TTC549 (cell line): ENCODE measurements around the gene SAMD3.
"Not testable (repeated sequence)": the region's sequence is repeated elsewhere in the genome, so short reads cannot be mapped to it uniquely, and the experiment has no call there.

ENCODE experiments used
- FAIRE-seq: peaks from 2 replicates; lab custom pipeline; 2012; peaks lifted over from hg19 to GRCh38; lab: Jason Lieb, UNC

The SAMD3 gene

DNA sequence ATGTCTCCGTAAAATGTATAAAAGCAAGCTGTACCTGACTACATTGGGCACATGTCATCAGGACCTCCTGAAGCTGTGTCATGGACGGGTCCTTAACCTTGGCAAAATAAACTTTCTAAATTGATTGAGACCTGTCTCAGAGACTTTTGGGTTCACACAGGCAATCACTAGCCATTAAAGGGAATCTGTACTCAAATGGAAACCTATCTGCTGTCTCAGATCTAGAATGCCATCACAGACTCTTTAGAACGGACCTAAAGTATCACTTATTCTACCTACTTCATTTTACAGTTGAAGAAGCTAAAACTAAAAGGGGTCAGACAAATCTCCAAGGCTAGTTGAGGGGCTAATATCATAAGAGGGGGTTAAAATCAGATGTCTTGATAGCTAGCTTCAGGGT lies 11.1 kb downstream of the SAMD3 start:
- FAIRE-seq, result no peak

DNA sequence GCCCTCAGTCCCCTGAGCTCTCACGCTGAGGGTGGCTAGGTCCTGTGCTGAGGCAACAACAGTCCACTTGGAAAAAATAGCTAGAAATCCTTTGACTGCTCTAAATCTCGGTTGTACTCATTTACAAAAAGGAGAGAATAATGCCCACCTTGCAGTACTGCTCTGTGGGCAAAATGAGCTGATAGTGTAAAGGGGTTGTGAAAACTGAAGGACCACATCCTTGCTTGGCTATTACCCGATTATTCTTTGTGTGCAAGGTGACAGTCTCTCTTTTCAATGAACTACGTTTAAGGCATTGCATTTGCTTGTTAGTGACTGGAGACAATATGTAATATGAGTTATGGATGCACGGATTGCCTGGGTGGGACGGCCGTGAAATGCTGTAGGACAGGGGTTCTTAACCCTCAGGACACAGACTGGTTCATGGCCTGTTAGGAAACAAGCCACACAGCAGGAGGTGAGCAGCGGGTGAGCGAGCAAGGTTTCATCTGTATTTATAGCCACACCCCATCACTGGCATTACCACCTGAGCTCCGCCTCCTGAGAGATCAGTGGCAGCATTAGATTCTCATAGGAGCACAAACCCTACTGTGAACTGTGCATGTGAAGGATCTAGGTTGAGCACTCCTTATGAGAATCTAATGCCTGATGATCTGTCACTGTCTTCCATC lies 14.6 kb downstream of the SAMD3 start:
- no peak for FAIRE-seq

GRCh38 chr6:130206479-130206878 lies 16.3 kb downstream of the SAMD3 start:
- no peak for FAIRE-seq

DNA sequence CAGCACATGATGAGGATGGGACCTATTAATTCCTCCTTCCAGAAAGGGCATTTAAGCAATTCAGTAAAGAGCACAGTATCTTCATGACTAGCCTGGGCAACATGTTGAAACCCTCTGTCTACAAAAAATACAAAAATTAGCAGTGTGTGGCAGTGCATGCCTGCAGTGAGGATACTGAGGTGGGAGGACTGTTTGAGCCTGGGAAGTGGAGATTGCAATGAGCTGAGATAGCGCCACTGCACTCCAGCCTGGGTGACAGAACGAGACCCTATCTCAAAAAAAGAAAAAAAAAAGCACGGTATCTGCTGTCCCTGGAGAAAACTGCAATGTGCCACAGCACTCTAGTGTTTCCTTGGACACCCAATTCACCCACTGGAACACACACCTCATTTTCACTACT lies 18.4 kb downstream of the SAMD3 start:
- no peak for FAIRE-seq

GRCh38 chr6:130203370-130203769 lies 19.4 kb downstream of the SAMD3 start:
- no peak for FAIRE-seq

GRCh38 chr6:130202782-130203181 lies 20.0 kb downstream of the SAMD3 start:
- FAIRE-seq, result no peak

DNA sequence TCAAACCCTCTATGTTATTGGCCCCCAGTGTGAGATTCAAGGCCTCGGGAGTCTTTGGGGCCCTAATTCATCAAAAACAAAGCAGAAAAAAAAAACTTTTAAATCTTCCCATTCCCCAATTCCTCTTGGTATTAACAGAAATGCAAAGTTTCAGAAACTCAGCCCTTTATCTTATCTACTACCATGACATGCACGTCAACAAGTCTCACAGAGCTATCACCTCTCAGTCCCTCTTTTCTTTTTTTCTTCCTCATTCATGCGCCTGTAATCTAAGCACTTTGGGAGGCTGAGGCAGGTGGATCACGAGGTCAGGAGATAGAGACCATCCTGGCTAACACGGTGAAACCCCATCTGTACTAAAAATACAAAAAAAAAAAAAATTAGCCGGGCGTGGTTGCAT lies 22.7 kb downstream of the SAMD3 start:
- no peak for FAIRE-seq

DNA sequence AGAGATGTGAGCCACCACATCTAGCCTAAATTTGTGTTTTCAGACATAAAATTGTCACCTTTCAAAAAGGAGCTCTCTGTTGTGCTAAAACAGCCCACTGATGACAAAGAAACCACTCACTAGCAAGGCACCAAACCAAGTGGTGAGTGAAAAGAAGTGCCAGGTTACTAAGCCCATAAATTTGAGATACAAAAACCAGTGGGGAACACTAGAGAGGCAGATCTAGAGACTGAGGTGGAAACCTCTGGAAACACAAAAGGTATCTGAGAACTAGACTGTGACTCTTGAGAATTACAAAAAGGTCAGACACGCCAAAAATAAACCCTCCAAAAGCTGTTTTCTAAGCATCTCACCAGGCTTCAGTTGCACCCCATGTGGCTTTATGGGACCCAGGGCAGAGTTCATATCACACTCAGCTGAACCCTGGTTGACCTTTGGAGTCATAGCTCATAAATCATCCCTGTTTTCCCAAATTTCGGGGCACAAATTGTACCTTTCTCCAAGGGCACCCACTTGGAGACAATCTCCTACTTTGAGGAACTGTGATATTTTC lies 24.2 kb downstream of the SAMD3 start:
- no peak for FAIRE-seq

DNA sequence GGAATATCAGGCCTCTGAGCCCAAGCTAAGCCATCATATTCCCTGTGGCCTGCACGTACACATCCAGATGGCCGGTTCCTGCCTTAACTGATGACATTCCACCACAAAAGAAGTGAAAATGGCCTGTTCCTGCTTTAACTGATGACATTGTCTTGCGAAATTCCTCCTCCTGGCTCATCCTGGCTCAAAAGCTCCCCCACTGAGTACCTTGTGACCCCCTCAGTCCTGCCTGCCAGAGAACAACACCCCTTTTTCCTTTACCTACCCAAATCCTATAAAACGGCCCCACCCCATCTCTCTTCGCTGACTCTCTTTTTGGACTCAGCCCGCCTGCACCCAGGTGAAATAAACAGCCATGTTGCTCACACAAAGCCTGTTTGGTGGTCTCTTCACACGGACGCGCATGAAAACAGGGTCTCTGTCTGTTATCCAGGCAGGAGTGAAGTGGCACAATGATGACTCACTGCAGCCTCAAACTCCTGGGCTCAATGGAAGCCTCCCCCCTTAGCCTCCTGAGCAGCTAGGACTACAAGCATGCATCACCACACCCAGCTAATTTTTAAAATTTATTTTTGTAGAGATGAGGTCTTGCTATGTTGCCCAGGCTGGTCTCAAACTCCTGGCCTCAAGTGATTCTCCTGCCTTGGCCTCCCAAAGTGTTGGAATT lies 24.8 kb downstream of the SAMD3 start:
- FAIRE-seq, result not testable (repeated sequence)

GRCh38 chr6:130194434-130194833 lies 28.3 kb downstream of the SAMD3 start:
- FAIRE-seq, result not testable (repeated sequence)

- FAIRE-seq, result no peak
Measured at GRCh38 chr6:130190701-130191690, 31.8 kb downstream of the SAMD3 start.

- no peak for FAIRE-seq
Measured at GRCh38 chr6:130189531-130190397, 33.0 kb downstream of the SAMD3 start.

- no peak for FAIRE-seq
Measured at GRCh38 chr6:130188207-130188899, 34.4 kb downstream of the SAMD3 start.

DNA sequence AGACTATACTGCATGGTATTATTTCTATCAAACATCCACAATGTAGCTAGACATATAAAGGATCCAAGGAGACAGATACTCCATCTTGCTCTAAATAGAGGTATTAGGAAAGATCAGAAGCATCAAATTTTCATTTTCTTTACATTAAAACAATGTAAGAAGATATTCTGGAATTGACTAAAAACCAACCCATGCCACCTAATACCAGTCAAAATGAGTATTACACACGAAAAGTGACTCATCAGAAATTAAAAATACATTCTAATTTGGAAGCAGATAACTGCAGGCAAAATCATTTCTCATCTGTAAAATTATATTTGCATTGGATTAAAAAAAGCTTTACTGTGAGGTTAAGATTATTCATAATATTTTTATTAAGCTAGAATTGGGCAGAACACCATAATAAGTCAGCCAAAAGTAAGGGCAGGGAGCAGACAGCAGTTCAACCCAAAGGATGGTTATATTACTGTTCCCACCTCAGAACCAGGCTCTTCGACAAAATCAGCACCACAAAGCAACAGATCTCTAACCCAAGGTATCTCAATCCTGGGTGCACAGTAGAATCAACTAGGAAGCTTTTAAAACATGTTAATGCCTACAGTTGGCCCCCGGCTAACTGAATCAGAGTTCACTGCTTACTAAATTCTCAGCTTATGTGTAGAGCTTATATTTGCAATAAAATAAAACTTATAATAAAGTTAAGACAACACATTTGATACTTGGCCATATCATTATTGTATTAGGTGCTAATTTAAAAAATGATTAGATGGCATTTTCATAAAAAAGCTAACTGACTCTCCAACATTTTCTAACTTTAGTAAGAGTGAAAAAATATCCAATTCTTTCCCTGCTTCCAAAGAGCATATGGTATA lies 35.2 kb downstream of the SAMD3 start:
- FAIRE-seq, result no peak

GRCh38 chr6:130185658-130186057 lies 37.1 kb downstream of the SAMD3 start:
- FAIRE-seq, result no peak

- FAIRE-seq, result no peak
Measured at GRCh38 chr6:130183271-130184222, 39.2 kb downstream of the SAMD3 start.

DNA sequence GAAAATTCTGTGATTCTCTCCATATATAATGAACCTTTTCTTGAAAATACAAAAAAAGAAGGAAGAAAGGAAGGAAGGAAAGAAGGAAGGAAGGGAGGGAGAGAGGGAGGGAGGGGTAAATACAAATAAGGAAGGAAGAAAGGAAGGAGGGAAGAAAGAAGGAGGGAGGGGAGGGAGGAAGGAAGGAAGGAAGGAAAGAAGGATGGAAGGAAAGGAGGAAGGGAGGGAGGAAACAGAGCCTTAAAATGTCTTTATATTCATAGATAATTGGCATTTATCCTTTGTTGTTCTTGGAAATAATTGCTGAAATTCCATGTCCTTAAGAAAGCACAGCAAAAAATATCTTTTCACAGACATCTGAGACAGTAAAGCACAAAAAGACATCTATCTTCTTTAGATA lies 40.3 kb downstream of the SAMD3 start:
- no peak for FAIRE-seq

DNA sequence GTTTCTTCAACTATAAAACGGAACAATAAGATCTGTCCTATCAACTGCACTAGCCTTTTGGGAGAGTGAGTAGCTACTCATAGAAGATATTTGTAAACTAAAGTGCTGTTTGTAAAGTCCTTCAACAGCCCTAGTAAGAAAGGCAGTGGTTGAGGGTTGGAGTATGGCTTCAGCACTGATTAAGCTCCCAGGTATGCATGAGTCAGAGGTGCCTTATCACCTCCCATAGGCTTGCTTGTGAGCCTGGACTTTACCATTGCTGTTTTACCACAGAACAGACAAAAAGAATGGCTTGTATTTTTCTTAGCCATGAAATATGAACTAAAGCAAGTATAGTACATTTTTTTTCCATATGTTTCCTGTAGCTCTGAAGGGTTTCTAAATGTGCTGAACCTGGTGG lies 44.1 kb downstream of the SAMD3 start:
- no peak for FAIRE-seq

GRCh38 chr6:130176378-130176777 lies 46.4 kb downstream of the SAMD3 start:
- no peak for FAIRE-seq
